Memory B cell (primary cell): ENCODE data around the gene LRRTM4.
"Not testable (repeated sequence)": the region's sequence is repeated elsewhere in the genome, so short reads cannot be mapped to it uniquely, and the experiment has no call there.

Experiments used
- ATAC-seq: fragments of 150-1000 bp; cut with Tn5 transposase; 2 replicates; pipeline ENCODE4 v1.10.0; 2021; ENCODE audit warnings: low read depth, mild to moderate bottlenecking, moderate library complexity
- DNase-seq, 2 donors: peaks; one replicate each; pipeline ENCODE4 v3.0.0; 2022; ENCODE audit warnings: low spot score in 2 of 2
- H3K27ac Mint-ChIP-seq: one replicate; pipeline ENCODE4 v1.8.0; 2022; ENCODE audit warnings: mild to moderate bottlenecking, moderate library complexity, mixed read lengths
- H3K27me3 Mint-ChIP-seq: one replicate; pipeline ENCODE4 v1.8.0; 2022; ENCODE audit warnings: mixed read lengths
- H3K36me3 Mint-ChIP-seq: one replicate; pipeline ENCODE4 v1.8.0; 2022; ENCODE audit warnings: mild to moderate bottlenecking, mixed read lengths
- H3K4me1 Mint-ChIP-seq: one replicate; pipeline ENCODE4 v1.8.0; 2022; ENCODE audit warnings: mixed read lengths
- H3K4me3 Mint-ChIP-seq: one replicate; pipeline ENCODE4 v1.8.0; 2022; ENCODE audit warnings: mild to moderate bottlenecking, moderate library complexity, mixed read lengths
- H3K9me3 Mint-ChIP-seq: one replicate; pipeline ENCODE4 v1.8.0; 2022; ENCODE audit warnings: mixed read lengths

Gene LRRTM4

DNA sequence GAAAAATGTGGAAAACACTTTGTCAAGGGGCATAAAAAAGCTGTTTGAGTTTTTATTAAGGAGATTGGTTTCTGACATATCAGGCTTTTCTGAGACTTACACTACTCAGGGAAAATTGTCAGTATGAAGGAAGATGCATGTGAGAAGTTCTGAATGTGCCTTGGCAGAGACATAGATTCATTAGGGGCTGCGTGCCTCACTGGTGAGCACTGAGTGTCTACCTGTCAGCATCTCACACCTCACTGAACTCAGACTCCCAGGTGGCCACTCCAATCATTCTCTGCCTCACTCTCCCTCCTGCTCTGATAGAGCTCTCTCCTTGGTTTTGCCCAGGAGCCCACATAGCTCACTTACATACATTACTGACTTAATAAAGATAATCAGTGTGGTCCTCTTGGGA is 372.6 kb downstream of the LRRTM4 start:
- H3K9me3 Mint-ChIP-seq: peaks cover 4% of the 10 kb centered on the region
- H3K27me3 Mint-ChIP-seq: no peaks in the 10 kb centered on the region
- no peak overlapping the region for H3K4me3 Mint-ChIP-seq
- ATAC-seq (no peak), DNase-seq (no peak)
- no peaks in the 10 kb centered on the region for H3K36me3 Mint-ChIP-seq
- no peaks in the 10 kb centered on the region for H3K4me1 Mint-ChIP-seq
- no peak overlapping the region for H3K27ac Mint-ChIP-seq

DNA sequence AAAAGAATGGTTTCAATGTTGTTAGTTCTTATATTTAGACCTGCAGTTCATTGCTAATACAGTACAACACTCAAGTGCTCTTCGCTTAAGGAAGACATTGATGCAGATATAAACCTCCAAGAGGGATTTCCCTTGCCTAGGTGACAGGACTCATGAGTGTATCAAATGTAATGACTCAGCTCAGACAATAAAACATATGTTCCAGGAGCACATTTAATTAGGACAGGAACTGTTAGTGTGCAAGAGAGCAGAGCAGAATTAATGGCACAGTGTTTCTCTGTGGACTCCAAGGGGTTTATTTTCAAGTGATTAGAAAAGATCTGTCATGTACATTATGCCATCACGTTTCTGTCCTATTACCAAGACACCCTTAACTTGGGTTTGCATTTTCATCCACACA is 375.0 kb downstream of the LRRTM4 start:
- Mint-ChIP-seq H3K9me3 (peaks cover 4% of the 10 kb centered on the region), H3K36me3 (no peaks in the 10 kb centered on the region), H3K27me3 (no peaks in the 10 kb centered on the region), H3K4me3 (no peak overlapping the region), H3K4me1 (no peaks in the 10 kb centered on the region), H3K27ac (no peak overlapping the region)
- no peak for DNase-seq
- ATAC-seq: no peak

DNA sequence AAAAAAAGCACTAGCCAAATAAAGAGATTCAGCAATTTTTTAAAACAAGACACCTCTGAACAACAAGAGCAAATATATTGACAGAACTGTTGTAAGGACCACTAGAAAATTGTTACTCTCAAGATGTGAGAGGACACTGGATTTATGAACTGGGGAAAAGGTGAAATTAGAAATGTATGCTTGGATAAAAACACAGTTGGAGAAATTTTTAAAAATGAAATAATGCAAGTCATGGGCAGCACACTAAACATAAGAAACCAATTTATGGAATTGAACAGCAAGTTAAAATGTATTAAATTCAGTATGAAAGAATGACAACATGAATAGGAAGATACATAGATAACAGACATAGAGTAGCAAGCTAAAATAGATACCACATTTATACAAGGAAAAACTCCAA is 377.4 kb downstream of the LRRTM4 start:
- ATAC-seq (no peak), DNase-seq (no peak)
- Mint-ChIP-seq H3K27me3 (no peaks in the 10 kb centered on the region), H3K4me3 (no peak overlapping the region), H3K27ac (no peak overlapping the region), H3K4me1 (no peaks in the 10 kb centered on the region), H3K36me3 (no peaks in the 10 kb centered on the region), H3K9me3 (peaks cover 3% of the 10 kb centered on the region)

GRCh38 chr2:77142141-77142540 is 380.0 kb downstream of the LRRTM4 start:
- no peak overlapping the region for H3K4me3 Mint-ChIP-seq
- no peak for ATAC-seq
- no peaks in the 10 kb centered on the region for H3K36me3 Mint-ChIP-seq
- H3K4me1 Mint-ChIP-seq: no peaks in the 10 kb centered on the region
- no peaks in the 10 kb centered on the region for H3K27me3 Mint-ChIP-seq
- peaks cover 5% of the 10 kb centered on the region for H3K9me3 Mint-ChIP-seq
- DNase-seq: no peak
- H3K27ac Mint-ChIP-seq: no peak overlapping the region

GRCh38 chr2:77128479-77128878 is 393.7 kb downstream of the LRRTM4 start:
- not testable (repeated sequence) for H3K27ac Mint-ChIP-seq, H3K27me3 Mint-ChIP-seq, DNase-seq, H3K4me1 Mint-ChIP-seq, H3K4me3 Mint-ChIP-seq, H3K36me3 Mint-ChIP-seq, ATAC-seq, H3K9me3 Mint-ChIP-seq

GRCh38 chr2:77127345-77127744 is 394.8 kb downstream of the LRRTM4 start:
- Mint-ChIP-seq H3K4me1 (no peaks in the 10 kb centered on the region), H3K36me3 (no peaks in the 10 kb centered on the region), H3K4me3 (no peak overlapping the region), H3K27me3 (no peaks in the 10 kb centered on the region), H3K9me3 (peaks cover 4% of the 10 kb centered on the region), H3K27ac (no peak overlapping the region)
- DNase-seq (no peak), ATAC-seq (no peak)

GRCh38 chr2:77121518-77121917 is 400.7 kb downstream of the LRRTM4 start:
- H3K27me3 Mint-ChIP-seq: no peaks in the 10 kb centered on the region
- no peak overlapping the region for H3K27ac Mint-ChIP-seq
- no peaks in the 10 kb centered on the region for H3K4me1 Mint-ChIP-seq
- H3K36me3 Mint-ChIP-seq: no peaks in the 10 kb centered on the region
- H3K9me3 Mint-ChIP-seq: no peaks in the 10 kb centered on the region
- DNase-seq (no peak), ATAC-seq (no peak)
- H3K4me3 Mint-ChIP-seq: no peak overlapping the region

DNA sequence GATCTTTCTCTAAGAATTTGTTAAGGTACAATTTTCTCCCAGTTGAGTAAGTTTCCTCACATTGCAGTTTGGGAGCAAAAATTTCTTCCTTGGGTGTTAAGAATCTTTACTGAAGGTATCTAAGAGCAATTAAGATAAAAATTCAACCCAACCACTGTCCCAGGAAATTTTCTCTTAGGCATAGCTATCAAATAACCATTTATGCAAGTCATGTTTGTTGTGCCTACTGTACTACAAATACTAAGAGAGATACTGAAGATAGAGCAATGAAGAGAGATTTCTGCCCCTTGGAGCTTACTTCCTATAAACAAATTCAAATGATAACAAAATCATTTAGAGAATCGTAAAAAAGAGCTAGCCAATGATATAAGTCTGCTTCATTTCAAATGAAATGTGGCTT is 402.8 kb downstream of the LRRTM4 start:
- Mint-ChIP-seq H3K4me1 (no peaks in the 10 kb centered on the region), H3K9me3 (no peaks in the 10 kb centered on the region), H3K27ac (no peak overlapping the region), H3K4me3 (no peak overlapping the region), H3K27me3 (no peaks in the 10 kb centered on the region), H3K36me3 (no peaks in the 10 kb centered on the region)
- DNase-seq: no peak
- ATAC-seq: no peak

DNA sequence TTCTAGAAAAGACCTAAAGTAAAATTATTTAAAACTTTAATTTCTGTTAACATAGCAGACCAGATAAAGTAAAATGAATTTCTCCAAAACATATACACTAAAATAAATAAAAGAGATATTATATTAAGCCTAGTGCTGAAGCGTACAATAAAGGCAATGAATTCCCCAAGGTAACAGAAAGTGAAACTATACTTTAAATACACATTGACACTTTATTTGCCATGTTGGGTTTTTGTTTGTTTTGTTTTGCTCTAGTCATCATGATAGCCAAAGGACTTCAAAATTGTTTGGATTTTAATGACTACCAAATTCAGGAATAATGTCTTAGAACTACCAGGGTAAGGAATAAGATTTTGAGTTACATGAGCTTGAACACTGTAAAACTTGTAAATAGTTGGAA is 413.3 kb downstream of the LRRTM4 start:
- no peaks in the 10 kb centered on the region for H3K4me1 Mint-ChIP-seq
- H3K4me3 Mint-ChIP-seq: no peak overlapping the region
- no peak overlapping the region for H3K27ac Mint-ChIP-seq
- H3K36me3 Mint-ChIP-seq: no peaks in the 10 kb centered on the region
- no peak for DNase-seq
- H3K9me3 Mint-ChIP-seq: peaks cover 9% of the 10 kb centered on the region
- no peak for ATAC-seq
- no peaks in the 10 kb centered on the region for H3K27me3 Mint-ChIP-seq

GRCh38 chr2:77105008-77105407 is 417.2 kb downstream of the LRRTM4 start:
- DNase-seq (no peak), ATAC-seq (no peak)
- Mint-ChIP-seq H3K27ac (no peak overlapping the region), H3K36me3 (no peaks in the 10 kb centered on the region), H3K4me1 (no peaks in the 10 kb centered on the region), H3K27me3 (no peaks in the 10 kb centered on the region), H3K4me3 (no peak overlapping the region), H3K9me3 (peaks cover 10% of the 10 kb centered on the region)

DNA sequence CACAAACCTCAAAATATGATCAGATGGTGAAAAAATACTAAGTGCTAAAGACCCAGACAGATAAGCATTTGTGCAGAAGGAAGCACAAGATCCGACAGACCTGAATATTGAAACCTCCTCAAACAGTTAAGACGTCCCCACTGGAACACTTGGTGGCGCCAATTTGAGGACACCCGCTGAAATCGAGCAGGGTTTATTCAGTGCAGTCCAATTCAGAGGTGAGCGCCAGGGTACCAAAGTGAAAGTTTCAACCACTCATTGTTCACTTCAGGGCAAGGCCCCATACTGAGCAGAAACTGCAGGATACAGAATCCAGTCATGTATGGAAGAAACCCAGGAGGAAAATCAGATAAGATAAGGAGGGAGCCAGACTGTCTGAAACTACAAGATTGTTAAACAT is 417.6 kb downstream of the LRRTM4 start:
- no peak for ATAC-seq
- H3K27ac Mint-ChIP-seq: no peak overlapping the region

DNA sequence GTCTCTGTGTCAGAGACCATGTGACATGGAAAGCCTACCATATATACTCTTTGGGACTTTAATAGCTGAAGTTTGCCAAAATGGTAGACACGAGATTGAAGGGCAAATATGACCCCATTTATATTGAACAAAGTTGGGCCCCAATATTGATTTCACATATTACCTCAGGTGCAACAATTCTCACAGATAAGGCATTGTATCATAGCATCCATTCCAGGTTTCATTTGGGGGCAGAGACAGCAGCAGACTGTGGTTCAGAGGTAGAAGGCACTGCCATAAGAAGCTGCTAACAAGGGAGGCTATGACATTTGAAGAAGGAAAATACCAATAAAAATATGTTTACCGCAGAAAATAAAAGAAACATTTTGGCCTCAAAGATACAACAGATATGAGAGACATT is 419.2 kb downstream of the LRRTM4 start:
- Mint-ChIP-seq H3K4me1 (no peaks in the 10 kb centered on the region), H3K4me3 (no peak overlapping the region), H3K36me3 (no peaks in the 10 kb centered on the region), H3K27ac (no peak overlapping the region), H3K27me3 (no peaks in the 10 kb centered on the region), H3K9me3 (peaks cover 7% of the 10 kb centered on the region)
- DNase-seq (no peak), ATAC-seq (no peak)

More for the DNA sequence above, 417.6 kb downstream of the LRRTM4 start:
- no peak overlapping the region for H3K4me3 Mint-ChIP-seq
- no peaks in the 10 kb centered on the region for H3K27me3 Mint-ChIP-seq
- H3K9me3 Mint-ChIP-seq: peaks cover 10% of the 10 kb centered on the region
- H3K36me3 Mint-ChIP-seq: no peaks in the 10 kb centered on the region
- no peak for DNase-seq
- H3K4me1 Mint-ChIP-seq: no peaks in the 10 kb centered on the region

GRCh38 chr2:77101796-77102452 is 420.3 kb downstream of the LRRTM4 start:
- no peaks in the 10 kb centered on the region for H3K4me1 Mint-ChIP-seq
- DNase-seq (no peak), ATAC-seq (no peak)
- H3K27ac Mint-ChIP-seq: no peak overlapping the region
- peaks cover 9% of the 10 kb centered on the region for H3K9me3 Mint-ChIP-seq
- no peaks in the 10 kb centered on the region for H3K36me3 Mint-ChIP-seq
- no peak overlapping the region for H3K4me3 Mint-ChIP-seq
- no peaks in the 10 kb centered on the region for H3K27me3 Mint-ChIP-seq

DNA sequence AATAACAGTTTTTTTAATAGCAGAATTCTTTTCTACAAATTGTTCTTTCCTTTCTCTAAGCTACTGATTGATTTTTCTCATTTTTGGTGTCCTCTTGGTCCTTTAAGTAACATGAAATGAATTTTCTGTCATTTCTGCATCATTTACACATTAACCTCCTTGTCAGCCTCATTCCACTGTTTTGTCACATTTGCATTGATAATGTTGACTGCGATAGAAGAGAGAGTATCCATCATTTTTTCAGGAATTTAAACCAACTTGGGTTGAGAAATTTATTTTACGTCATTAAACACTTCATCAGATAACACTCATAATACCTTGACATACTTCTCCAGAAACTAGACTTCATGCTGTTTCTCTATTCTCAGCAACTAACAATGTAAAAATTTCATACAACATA is 422.2 kb downstream of the LRRTM4 start:
- no peak for ATAC-seq

GRCh38 chr2:77095525-77095924 is 426.7 kb downstream of the LRRTM4 start:
- H3K9me3 Mint-ChIP-seq, H3K27ac Mint-ChIP-seq, H3K36me3 Mint-ChIP-seq, H3K27me3 Mint-ChIP-seq, ATAC-seq, DNase-seq, H3K4me3 Mint-ChIP-seq, H3K4me1 Mint-ChIP-seq: not testable (repeated sequence)

More for the DNA sequence above, 422.2 kb downstream of the LRRTM4 start:
- Mint-ChIP-seq H3K4me3 (no peak overlapping the region), H3K4me1 (no peaks in the 10 kb centered on the region), H3K36me3 (no peaks in the 10 kb centered on the region), H3K27ac (no peak overlapping the region), H3K27me3 (no peaks in the 10 kb centered on the region), H3K9me3 (peaks cover 9% of the 10 kb centered on the region)
- no peak for DNase-seq
